Natural killer cell (primary cell): ENCODE results near the gene SYT14. TPM values are rescaled to one million over a fixed set of nuclear protein-coding genes. Genes with fewer than 3 reads are reported as not detected.

ENCODE experiments used
- ATAC-seq, 3 donors: fragments of 150-1000 bp in 2 of 3; fragments of 200-7000 bp in 1 of 3; cut with Tn5 transposase; 1 replicate in 1 of 3; 2 replicates in 2 of 3; pipeline ENCODE4 v1.10.0; 2021; ENCODE audit warnings: mild to moderate bottlenecking in 2 of 3, moderate library complexity in 2 of 3
- DNase-seq, 2 donors: peaks; one replicate each; pipeline versions ENCODE4 v3.0.0 to v3.0.0-alpha.2; 2013 to 2021; ENCODE audit warnings: mixed read lengths in 1 of 2
- H3K27ac ChIP-seq: one replicate; pipeline ENCODE4 v1.5.1; 2013; ENCODE audit warnings: mild to moderate bottlenecking, low read length
- H3K27me3 ChIP-seq: one replicate; pipeline ENCODE4 v1.6.1; 2013; ENCODE audit warnings: low read length; ENCODE audit not compliant: control insufficient read depth, insufficient read depth
- H3K36me3 ChIP-seq: one replicate; pipeline ENCODE4 v1.6.1; 2013; ENCODE audit warnings: low read length; ENCODE audit not compliant: control insufficient read depth, insufficient read depth
- H3K4me1 ChIP-seq: one replicate; pipeline ENCODE4 v1.6.1; 2013; ENCODE audit warnings: low read length; ENCODE audit not compliant: control insufficient read depth, insufficient read depth
- H3K4me3 ChIP-seq: one replicate; pipeline ENCODE4 v1.5.1; 2013; ENCODE audit warnings: low read length
- H3K9me3 ChIP-seq: one replicate; pipeline ENCODE4 v1.6.1; 2013; ENCODE audit warnings: low read length; ENCODE audit not compliant: control insufficient read depth, insufficient read depth
- H3K27ac Mint-ChIP-seq, 2 donors: one replicate each; pipeline ENCODE4 v1.8.0; 2022; ENCODE audit warnings: mild to moderate bottlenecking in 2 of 2, mixed read lengths in 2 of 2, moderate library complexity in 1 of 2
- H3K27me3 Mint-ChIP-seq, 2 donors: one replicate each; pipeline ENCODE4 v1.8.0; 2022; ENCODE audit warnings: low read depth in 2 of 2, mixed read lengths in 2 of 2
- H3K36me3 Mint-ChIP-seq: one replicate; pipeline ENCODE4 v1.8.0; 2022; ENCODE audit warnings: mixed read lengths
- H3K4me1 Mint-ChIP-seq, 2 donors: one replicate each; pipeline ENCODE4 v1.8.0; 2022; ENCODE audit warnings: mixed read lengths in 2 of 2
- H3K4me3 Mint-ChIP-seq: one replicate; pipeline ENCODE4 v1.8.0; 2022; ENCODE audit warnings: mild to moderate bottlenecking, moderate library complexity, mixed read lengths
- H3K9me3 Mint-ChIP-seq, 2 donors: one replicate each; pipeline ENCODE4 v1.8.0; 2022; ENCODE audit warnings: mixed read lengths in 2 of 2
- CTCF ChIP-seq: fragments of 200-600 bp; IDR thresholded peaks from one replicate; pipeline ENCODE4 v1.8.0; 2022; ENCODE audit warnings: antibody characterized with exemption
- WGBS: methylation state at CpG from one replicate; pipeline ENCODE4 v1.1.7; 2013; ENCODE audit warnings: missing lambda C conversion rate; ENCODE audit not compliant: insufficient coverage; 5-methylcytosine and 5-hydroxymethylcytosine counted together
- intact Hi-C: fragments of 100-400 bp; cut with micrococcal nuclease; formaldehyde crosslinking; loops from one replicate; pipeline ENCODE4 v1.14.2; 2022
- total RNA-seq, 4 donors: library from RNA; stranded (reverse); fragments of 120-200 nt in 1 of 4; gene quantifications; one replicate each; pipeline versions ENCODE4 v1.2.3 to v1.2.4, GENCODE V29; 2013 to 2022

SYT14 gene
- total RNA-seq, 3 donors from 2014 or later (not counting 1 experiment from before 2014, with no cell fraction given) = not detected

DNA sequence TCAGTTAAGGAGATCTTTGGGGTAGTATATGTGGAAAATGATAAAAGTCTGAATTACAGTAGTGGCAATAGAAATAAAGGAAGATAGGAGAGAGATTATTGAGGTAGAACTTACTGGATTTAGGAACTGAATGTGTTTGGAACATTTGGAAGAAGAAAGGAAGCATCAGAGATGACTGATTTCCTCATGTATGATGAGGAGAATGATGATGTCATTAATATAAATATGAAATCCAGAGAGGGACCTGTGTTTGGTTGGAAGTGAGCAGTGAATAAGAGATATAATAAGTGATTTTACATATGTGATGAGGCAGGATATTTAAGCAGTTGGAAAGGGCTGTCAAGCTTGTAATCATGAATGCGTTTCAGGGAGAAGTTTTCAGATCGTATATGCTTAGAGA lies 86.3 kb downstream of the SYT14 start:
- Histone ChIP-seq H3K27ac (no peak overlapping the region), H3K9me3 (no peaks in the 10 kb centered on the region), H3K4me1 (no peaks in the 10 kb centered on the region), H3K36me3 (no peaks in the 10 kb centered on the region), H3K27me3 (no peaks in the 10 kb centered on the region), H3K4me3 (no peak overlapping the region)
- intact Hi-C loops = no loop called here
- TF ChIP-seq CTCF = no peak
- Mint-ChIP-seq H3K36me3 (no peaks in the 10 kb centered on the region), H3K27ac (no peak overlapping the region), H3K4me1 (no peaks in the 10 kb centered on the region), H3K4me3 (no peak overlapping the region), H3K27me3 (peaks cover 0 to 2% of the 10 kb centered on the region in 2 donors), H3K9me3 (no peaks in the 10 kb centered on the region)
- no peak for DNase-seq
- no peak for ATAC-seq
- WGBS = 91% methylated on average over 2 of the region's 2 CpGs

DNA sequence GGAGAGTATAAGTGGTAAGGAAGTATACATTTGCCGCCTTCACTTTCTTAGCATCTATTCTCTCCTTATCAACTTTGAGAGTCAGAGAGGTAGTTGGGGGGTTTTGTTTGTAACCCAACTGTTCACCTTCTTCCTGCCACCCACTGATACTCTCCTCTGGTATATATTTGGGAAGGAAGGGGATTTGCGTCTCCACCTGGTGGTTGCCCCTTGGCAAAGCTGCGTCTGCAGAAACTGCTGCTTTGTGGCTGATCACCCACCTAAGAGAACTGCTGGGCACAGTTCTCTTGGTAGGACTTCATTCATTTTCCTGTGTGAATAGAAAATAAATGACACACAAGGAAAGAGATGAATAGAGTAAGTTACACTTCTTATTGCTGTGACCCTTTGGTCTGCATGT lies 87.0 kb downstream of the SYT14 start:
- H3K9me3 ChIP-seq = no peaks in the 10 kb centered on the region
- no peaks in the 10 kb centered on the region for H3K4me1 ChIP-seq
- Mint-ChIP-seq H3K4me3 (no peak overlapping the region), H3K27me3 (peaks cover 0 to 2% of the 10 kb centered on the region in 2 donors), H3K9me3 (no peaks in the 10 kb centered on the region), H3K36me3 (no peaks in the 10 kb centered on the region), H3K27ac (no peak overlapping the region), H3K4me1 (no peaks in the 10 kb centered on the region)
- no peak overlapping the region for H3K4me3 ChIP-seq
- intact Hi-C loops = no loop called here
- DNase-seq (no peak), ATAC-seq (no peak)
- no peak for TF ChIP-seq CTCF
- WGBS = 94% methylated on average over 2 of the region's 3 CpGs
- H3K27me3 ChIP-seq = no peaks in the 10 kb centered on the region
- H3K36me3 ChIP-seq = no peaks in the 10 kb centered on the region
- H3K27ac ChIP-seq = no peak overlapping the region

DNA sequence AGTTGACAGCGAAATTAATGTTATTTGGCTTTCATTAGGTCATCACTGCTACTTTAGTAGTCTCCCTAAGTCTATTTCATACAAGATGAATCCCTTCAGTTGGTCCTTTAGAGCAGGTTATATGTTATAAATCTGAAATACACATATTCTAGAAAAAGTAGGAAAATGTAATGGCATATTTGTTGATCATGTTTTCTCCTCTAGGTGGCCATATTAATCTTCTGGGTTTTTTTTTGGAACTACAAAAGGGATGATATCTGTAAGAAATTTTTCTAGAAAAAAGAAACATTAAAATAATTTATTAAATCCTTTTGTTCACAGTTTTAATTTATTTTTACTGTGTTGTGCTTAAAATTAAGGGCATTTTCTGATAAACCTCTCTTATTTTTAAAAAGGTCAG lies 87.9 kb downstream of the SYT14 start:
- Histone ChIP-seq H3K27ac (no peak overlapping the region), H3K4me3 (no peak overlapping the region), H3K4me1 (no peaks in the 10 kb centered on the region), H3K9me3 (no peaks in the 10 kb centered on the region), H3K27me3 (no peaks in the 10 kb centered on the region), H3K36me3 (no peaks in the 10 kb centered on the region)
- Mint-ChIP-seq H3K27me3 (peaks cover 0 to 2% of the 10 kb centered on the region in 2 donors), H3K4me1 (no peaks in the 10 kb centered on the region), H3K9me3 (no peaks in the 10 kb centered on the region), H3K4me3 (no peak overlapping the region), H3K36me3 (no peaks in the 10 kb centered on the region), H3K27ac (no peak overlapping the region)
- DNase-seq (no peak), ATAC-seq (no peak)
- no peak for TF ChIP-seq CTCF
- no CpG with 5 or more reads among the region's 1 CpG for WGBS
- intact Hi-C loops = no loop called here

- Histone ChIP-seq H3K27ac (no peak overlapping the region), H3K36me3 (no peaks in the 10 kb centered on the region), H3K4me3 (no peak overlapping the region), H3K9me3 (no peaks in the 10 kb centered on the region), H3K4me1 (no peaks in the 10 kb centered on the region), H3K27me3 (no peaks in the 10 kb centered on the region)
- no CpG with 5 or more reads among the region's 1 CpG for WGBS
- H3K4me3 Mint-ChIP-seq = no peak overlapping the region
- ATAC-seq (no peak), DNase-seq (no peak)
- no peak overlapping the region for H3K27ac Mint-ChIP-seq
- TF ChIP-seq CTCF = no peak
- intact Hi-C loops = no loop called here
- H3K27me3 Mint-ChIP-seq = peaks cover 0 to 4% of the 10 kb centered on the region in 2 donors
- H3K9me3 Mint-ChIP-seq = no peaks in the 10 kb centered on the region
- H3K4me1 Mint-ChIP-seq = no peaks in the 10 kb centered on the region
- no peaks in the 10 kb centered on the region for H3K36me3 Mint-ChIP-seq
Observed at GRCh38 chr1:210027994-210028393, 90.0 kb downstream of the SYT14 start.
